PC-9 (cell line): ENCODE measurements around the gene DNPEP. TPM values are rescaled to one million over a fixed set of nuclear protein-coding genes. Genes with fewer than 3 reads are reported as not detected.

ENCODE experiments used
- BruUV-seq: library from RNA; stranded (reverse); fragments of 400-500 nt; replicated peaks from 2 replicates; lab custom pipeline; 2021; lab: Mats Ljungman, UMichigan
- CTCF ChIA-PET: fragments of 300-600 bp; sonication (Branson Sonifier 250); formaldehyde crosslinking; loops from one replicate; lab custom pipeline; 2022; ENCODE audit warnings: antibody characterized with exemption; lab: Charles Lee
- POLR2A ChIA-PET: fragments of 300-600 bp; sonication (Branson Sonifier 250); formaldehyde crosslinking; loops from one replicate; lab custom pipeline; 2022; ENCODE audit warnings: antibody characterized with exemption; ENCODE audit not compliant: unreplicated experiment; lab: Charles Lee
- DNase-seq, 2 experiments: peaks; one replicate each; pipeline versions ENCODE4 v3.0.0 to v3.0.0-alpha.2; 2015 to 2022; ENCODE audit warnings: mixed read lengths in 1 of 2
- H2AFZ ChIP-seq: fragments of 200-600 bp; sonication (generic); 2 replicates; pipeline ENCODE4 v1.8.1; 2017; ENCODE audit warnings: antibody characterized with exemption
- H3F3A ChIP-seq: fragments of 200-600 bp; sonication (generic); 2 replicates; pipeline ENCODE4 v1.8.1; 2017; ENCODE audit warnings: antibody characterized with exemption, mild to moderate bottlenecking, low read depth; ENCODE audit not compliant: insufficient read depth
- H3K27ac ChIP-seq: fragments of 200-600 bp; sonication (generic); 2 replicates; pipeline ENCODE4 v1.6.1; 2016; ENCODE audit warnings: mixed run types
- H3K27me3 ChIP-seq: fragments of 200-600 bp; sonication (generic); 2 replicates; pipeline ENCODE4 v1.6.1; 2016; ENCODE audit warnings: low read depth, mixed run types; ENCODE audit not compliant: insufficient read depth
- H3K36me3 ChIP-seq: fragments of 200-600 bp; sonication (generic); 2 replicates; pipeline ENCODE4 v1.6.1; 2016; ENCODE audit warnings: low read depth, mixed run types
- H3K4me1 ChIP-seq: fragments of 200-600 bp; sonication (generic); replicated peaks from 2 replicates; pipeline ENCODE4 v1.6.1; 2016; ENCODE audit warnings: mixed run types; ENCODE audit not compliant: insufficient read depth
- H3K4me2 ChIP-seq: fragments of 200-600 bp; sonication (generic); 2 replicates; pipeline ENCODE4 v1.6.1; 2017; ENCODE audit warnings: mixed run types
- H3K4me3 ChIP-seq: fragments of 200-600 bp; sonication (generic); 2 replicates; pipeline ENCODE4 v1.6.1; 2016; ENCODE audit warnings: mixed run types
- H3K79me2 ChIP-seq: fragments of 200-600 bp; sonication (generic); 2 replicates; pipeline ENCODE4 v1.6.1; 2017; ENCODE audit warnings: low read depth, mixed run types
- H3K9me2 ChIP-seq: fragments of 200-600 bp; sonication (generic); 2 replicates; pipeline ENCODE4 v1.8.1; 2017; ENCODE audit warnings: mild to moderate bottlenecking; ENCODE audit not compliant: insufficient read depth
- H3K9me3 ChIP-seq: fragments of 200-600 bp; sonication (generic); 2 replicates; pipeline ENCODE4 v1.8.1; 2016; ENCODE audit warnings: low read depth; ENCODE audit not compliant: insufficient read depth
- H4K20me1 ChIP-seq: fragments of 200-600 bp; sonication (generic); 2 replicates; pipeline ENCODE4 v1.8.1; 2017; ENCODE audit not compliant: insufficient read depth
- EZH2 ChIP-seq: fragments of 200-600 bp; sonication (generic); IDR thresholded peaks from 2 replicates; pipeline ENCODE4 v1.8.0; 2017; ENCODE audit warnings: antibody characterized with exemption, low read depth
- intact Hi-C: fragments of 100-400 bp; cut with micrococcal nuclease; formaldehyde crosslinking; loops from one replicate; pipeline ENCODE4 v1.10.0; 2022; ENCODE audit not compliant: unreplicated experiment
- total RNA-seq: library from RNA; stranded (reverse); gene quantifications from 2 replicates; pipeline ENCODE4 v1.2.3, GENCODE V29; 2021
- TF ChIP-seq, protein P1 (sequence below): fragments of 200-600 bp; sonication (generic); conservative IDR thresholded peaks from 2 replicates; pipeline ENCODE4 v1.6.1; 2017; ENCODE audit warnings: mixed run types, antibody characterized with exemption, mild to moderate bottlenecking, moderate library complexity

DNPEP gene
- total RNA-seq, 1 experiment from 2014 or later: 99.1 TPM

DNA sequence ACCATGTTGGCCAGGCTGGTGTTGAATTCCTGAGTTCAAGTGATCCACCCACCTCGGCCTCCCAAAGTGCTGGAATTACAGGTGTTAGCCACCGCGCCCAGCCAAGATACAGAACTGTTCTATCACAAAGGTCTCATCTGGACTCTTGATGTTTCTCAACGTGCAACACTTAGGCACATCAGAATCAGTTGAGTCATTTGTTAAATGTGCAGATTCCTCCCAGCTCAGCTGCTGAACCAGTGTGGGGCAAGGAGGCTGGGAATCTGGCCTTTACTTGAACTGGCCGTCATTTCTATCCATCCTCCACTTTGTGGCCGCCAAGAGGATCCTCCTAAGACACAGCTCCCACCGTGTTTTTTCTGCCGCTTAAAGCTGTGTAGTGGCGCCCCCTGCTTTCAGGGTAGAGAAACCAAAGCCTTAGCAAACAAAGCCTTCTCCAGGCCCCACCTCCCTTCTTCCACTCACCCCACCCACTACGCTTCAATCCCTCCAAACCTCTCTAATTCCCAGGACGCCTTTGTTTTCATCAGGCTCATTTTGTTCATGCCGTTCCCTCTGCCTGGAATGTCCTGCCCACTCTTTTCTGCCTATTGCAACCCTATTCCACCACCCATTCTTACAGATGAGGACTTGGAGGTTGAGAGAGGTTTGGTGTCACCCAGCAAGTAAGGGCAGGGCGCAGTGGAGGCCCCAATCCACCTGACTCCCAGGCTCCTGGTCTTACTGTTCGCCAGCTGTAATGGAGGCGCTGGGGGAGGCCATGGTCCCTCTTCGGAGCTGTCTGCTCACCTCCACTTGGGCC lies 46.2 kb upstream of the DNPEP start:
- BruUV-seq: no TSS peak
- H3F3A ChIP-seq: no peaks in the 10 kb centered on the region
- no peaks in the 10 kb centered on the region for H3K36me3 ChIP-seq
- no peaks in the 10 kb centered on the region for H3K79me2 ChIP-seq
- no peak overlapping the region for H2AFZ ChIP-seq
- no peak for DNase-seq
- no peak overlapping the region for H3K4me2 ChIP-seq
- H3K4me1 ChIP-seq: no peaks in the 10 kb centered on the region
- H3K27ac ChIP-seq: no peak overlapping the region
- no peaks in the 10 kb centered on the region for H3K9me3 ChIP-seq
- no peak for TF ChIP-seq EZH2
- TF ChIP-seq, protein P1, sequence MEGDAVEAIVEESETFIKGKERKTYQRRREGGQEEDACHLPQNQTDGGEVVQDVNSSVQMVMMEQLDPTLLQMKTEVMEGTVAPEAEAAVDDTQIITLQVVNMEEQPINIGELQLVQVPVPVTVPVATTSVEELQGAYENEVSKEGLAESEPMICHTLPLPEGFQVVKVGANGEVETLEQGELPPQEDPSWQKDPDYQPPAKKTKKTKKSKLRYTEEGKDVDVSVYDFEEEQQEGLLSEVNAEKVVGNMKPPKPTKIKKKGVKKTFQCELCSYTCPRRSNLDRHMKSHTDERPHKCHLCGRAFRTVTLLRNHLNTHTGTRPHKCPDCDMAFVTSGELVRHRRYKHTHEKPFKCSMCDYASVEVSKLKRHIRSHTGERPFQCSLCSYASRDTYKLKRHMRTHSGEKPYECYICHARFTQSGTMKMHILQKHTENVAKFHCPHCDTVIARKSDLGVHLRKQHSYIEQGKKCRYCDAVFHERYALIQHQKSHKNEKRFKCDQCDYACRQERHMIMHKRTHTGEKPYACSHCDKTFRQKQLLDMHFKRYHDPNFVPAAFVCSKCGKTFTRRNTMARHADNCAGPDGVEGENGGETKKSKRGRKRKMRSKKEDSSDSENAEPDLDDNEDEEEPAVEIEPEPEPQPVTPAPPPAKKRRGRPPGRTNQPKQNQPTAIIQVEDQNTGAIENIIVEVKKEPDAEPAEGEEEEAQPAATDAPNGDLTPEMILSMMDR: peak; percentile 55; the same call in 1 of the 2 replicates
- ChIA-PET CTCF (interaction anchor here (0.6 kb wide), 3 partner anchors 8 to 96 kb away, joined by 3 to 17 read pairs (median 4); no protein-coding TSS in a partner anchor), POLR2A (no interaction called here)
- H3K27me3 ChIP-seq: no peaks in the 10 kb centered on the region
- H3K4me3 ChIP-seq: no peak overlapping the region
- no peaks in the 10 kb centered on the region for H4K20me1 ChIP-seq
- intact Hi-C loops: no loop called here
- H3K9me2 ChIP-seq: no peaks in the 10 kb centered on the region

DNA sequence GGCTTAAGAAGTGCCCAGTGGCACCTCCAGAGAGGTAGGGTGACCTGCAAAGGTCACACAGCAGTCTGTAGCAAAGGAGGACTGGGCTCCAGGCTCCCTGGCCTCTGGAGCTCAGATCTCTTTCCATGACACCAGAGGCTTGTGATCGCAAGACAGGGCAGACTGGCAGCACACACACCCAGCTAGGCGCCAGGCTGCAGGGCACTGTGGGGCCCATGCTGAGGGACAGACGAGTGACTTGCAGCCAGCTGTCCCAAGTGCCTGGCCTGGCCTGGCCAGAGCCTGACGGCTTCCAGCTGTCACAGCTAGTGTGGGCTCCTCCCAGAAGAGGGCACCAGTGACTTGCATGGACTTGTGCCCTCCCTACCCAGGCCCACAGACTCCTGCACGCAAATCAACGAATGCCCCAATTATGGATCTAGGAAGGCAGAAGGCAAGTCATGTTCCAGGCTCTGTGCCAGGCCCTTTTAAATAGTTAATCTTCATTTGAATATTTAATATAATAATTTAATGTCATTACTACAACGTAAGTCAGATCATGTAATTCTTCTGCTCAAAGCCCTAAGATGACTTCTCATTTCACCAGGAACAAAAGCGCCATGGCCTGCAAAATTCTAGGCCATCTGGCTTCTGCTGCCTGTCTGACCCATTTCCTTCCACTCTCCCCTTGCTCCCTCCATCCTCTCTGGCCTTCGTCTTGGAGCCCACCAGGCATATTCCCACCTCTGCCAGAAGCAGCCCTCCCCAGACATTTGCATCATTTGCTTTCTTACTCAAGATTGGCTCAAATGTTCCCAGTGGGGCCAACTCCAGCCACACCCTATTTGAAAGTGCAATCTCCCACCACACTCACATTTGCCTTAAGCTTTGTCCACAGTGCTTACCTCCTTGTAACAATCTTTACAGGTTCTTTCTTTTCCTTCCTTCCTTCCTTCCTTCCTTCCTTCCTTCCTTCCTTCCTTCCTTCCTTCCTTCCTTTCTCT lies 43.2 kb upstream of the DNPEP start:
- no TSS peak for BruUV-seq
- no peak overlapping the region for H3K4me3 ChIP-seq
- CTCF ChIA-PET: interaction anchor here (0.6 to 1.1 kb wide), 4 partner anchors 22 to 99 kb away, joined by 3 to 9 read pairs (median 4); no protein-coding TSS in a partner anchor
- no peaks in the 10 kb centered on the region for H3K9me2 ChIP-seq
- no peaks in the 10 kb centered on the region for H3K36me3 ChIP-seq
- no peak overlapping the region for H3K4me2 ChIP-seq
- no peaks in the 10 kb centered on the region for H3K79me2 ChIP-seq
- no peaks in the 10 kb centered on the region for H3K9me3 ChIP-seq
- POLR2A ChIA-PET: no interaction called here
- DNase-seq: no peak
- H4K20me1 ChIP-seq: no peaks in the 10 kb centered on the region
- intact Hi-C loops: no loop called here
- H2AFZ ChIP-seq: no peak overlapping the region
- H3K27ac ChIP-seq: no peak overlapping the region
- peaks cover 4% of the 10 kb centered on the region; the same call in 1 of the 2 replicates for H3K4me1 ChIP-seq
- no peaks in the 10 kb centered on the region for H3K27me3 ChIP-seq
- no peak for TF ChIP-seq EZH2
- TF ChIP-seq, protein P1: peak; percentile 37; the same call in 1 of the 2 replicates
- no peaks in the 10 kb centered on the region for H3F3A ChIP-seq

DNA sequence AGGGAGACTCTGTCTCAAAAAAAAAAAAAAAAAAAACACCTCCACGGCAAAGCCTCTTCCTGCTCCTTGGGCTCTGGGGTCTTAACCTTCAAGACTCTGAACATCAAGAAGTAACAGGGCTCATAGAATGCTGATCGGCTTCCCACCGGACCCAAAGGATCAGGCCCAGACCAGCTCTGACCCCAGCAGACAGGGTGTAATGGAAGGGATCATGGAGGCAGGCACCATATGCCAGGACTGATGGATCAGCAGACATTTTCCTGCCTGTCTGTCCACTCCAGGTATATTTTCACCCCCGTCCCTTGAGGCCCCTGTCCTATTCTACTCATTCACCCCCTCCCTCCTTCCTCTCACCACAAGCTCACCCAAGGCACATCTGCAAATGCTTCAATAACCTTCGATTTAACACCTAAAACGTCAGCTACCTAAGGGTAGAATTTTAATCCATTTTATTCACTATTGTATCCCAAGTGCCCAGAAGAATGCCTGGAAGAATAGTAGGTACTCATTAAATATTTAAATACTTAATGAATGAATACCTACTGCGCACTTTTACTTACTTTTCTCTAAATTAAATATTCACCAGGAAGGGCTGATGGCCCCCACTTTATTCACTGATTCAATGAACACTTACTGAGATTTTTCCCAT lies 42.4 kb upstream of the DNPEP start:
- Histone ChIP-seq H3K4me1 (peaks cover 4% of the 10 kb centered on the region; the same call in 1 of the 2 replicates), H3K9me2 (no peaks in the 10 kb centered on the region), H3K79me2 (no peaks in the 10 kb centered on the region), H3K9me3 (no peaks in the 10 kb centered on the region), H3K4me3 (no peak overlapping the region), H2AFZ (no peak overlapping the region), H3K36me3 (no peaks in the 10 kb centered on the region), H3K4me2 (no peak overlapping the region), H4K20me1 (no peaks in the 10 kb centered on the region), H3F3A (no peaks in the 10 kb centered on the region), H3K27me3 (no peaks in the 10 kb centered on the region), H3K27ac (no peak overlapping the region)
- POLR2A ChIA-PET: no interaction called here
- no peak for TF ChIP-seq EZH2
- TF ChIP-seq, protein P1: no peak
- CTCF ChIA-PET: interaction anchor here (0.6 to 1.1 kb wide), 4 partner anchors 23 to 100 kb away, joined by 3 to 9 read pairs (median 4); no protein-coding TSS in a partner anchor
- intact Hi-C loops: no loop called here
- BruUV-seq: no TSS peak
- DNase-seq: no peak
